Measurements from ENCODE around the gene ATP6V1C2. TPM values are rescaled to one million over a fixed set of nuclear protein-coding genes. Genes with fewer than 3 reads are reported as not detected.

The ATP6V1C2 gene
- total RNA-seq, 1 donor from 2014 or later: not detected

DNA sequence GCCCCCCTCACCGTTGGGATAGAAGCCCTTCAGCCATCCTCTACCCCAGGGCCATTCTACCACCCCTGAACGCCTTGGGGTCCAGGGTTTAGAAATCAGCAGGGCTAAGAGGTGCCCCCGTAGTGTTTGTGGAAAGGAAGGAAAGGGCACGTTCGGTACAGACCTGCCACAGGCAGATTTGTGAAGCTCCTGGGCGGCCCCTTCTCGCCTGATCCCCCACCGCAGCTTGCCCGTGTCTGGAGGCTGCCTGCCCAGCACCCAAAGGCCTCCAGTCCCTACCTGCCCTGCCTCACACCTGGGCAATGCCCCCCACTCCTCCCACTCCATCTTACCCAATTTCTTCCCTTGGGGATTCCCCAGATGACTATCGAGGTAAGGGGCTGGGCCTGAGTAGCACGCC, 21.2 kb downstream of the ATP6V1C2 start:
- no peak overlapping the region for H3K4me3 ChIP-seq (ENCODE audit: low read depth, low read length)
- no peak for TF ChIP-seq CTCF (conservative IDR thresholded peaks at IDR 0.05; ENCODE audit: low read depth, low read length)
- no peak for DNase-seq (ENCODE audit: low read depth)

DNA sequence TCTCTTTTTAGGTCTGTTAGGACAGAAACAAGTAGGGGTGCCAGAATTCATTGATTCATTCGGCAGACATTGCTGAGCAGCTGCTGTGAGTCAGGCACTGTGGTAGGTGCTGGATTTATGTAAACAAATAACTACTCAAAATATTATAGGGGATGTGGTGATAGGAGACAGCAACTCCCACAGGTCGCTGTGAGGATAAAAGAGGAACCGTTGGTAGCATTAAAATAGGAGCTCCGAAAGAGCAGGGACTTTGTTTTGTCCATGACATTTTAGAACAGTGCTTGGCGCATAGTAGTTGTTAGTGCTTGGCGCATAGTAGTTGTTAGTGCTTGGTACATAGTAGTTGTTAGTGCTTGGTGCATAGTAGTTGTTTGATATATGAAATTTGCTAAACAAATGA, 29.2 kb downstream of the ATP6V1C2 start:
- no peak overlapping the region for H3K4me3 ChIP-seq (ENCODE audit: low read depth, low read length)
- no peak for DNase-seq (ENCODE audit: low read depth)
- no peak for TF ChIP-seq CTCF (conservative IDR thresholded peaks at IDR 0.05; ENCODE audit: low read depth, low read length)

GRCh38 chr2:10752236-10752635, 30.8 kb downstream of the ATP6V1C2 start:
- DNase-seq (ENCODE audit: low read depth): no peak
- TF ChIP-seq CTCF (conservative IDR thresholded peaks at IDR 0.05; ENCODE audit: low read depth, low read length): no peak
- H3K4me3 ChIP-seq (ENCODE audit: low read depth, low read length): no peak overlapping the region

GRCh38 chr2:10753156-10753555, 31.7 kb downstream of the ATP6V1C2 start:
- no peak overlapping the region for H3K4me3 ChIP-seq (ENCODE audit: low read depth, low read length)
- no peak for DNase-seq (ENCODE audit: low read depth)
- no peak for TF ChIP-seq CTCF (conservative IDR thresholded peaks at IDR 0.05; ENCODE audit: low read depth, low read length)

DNA sequence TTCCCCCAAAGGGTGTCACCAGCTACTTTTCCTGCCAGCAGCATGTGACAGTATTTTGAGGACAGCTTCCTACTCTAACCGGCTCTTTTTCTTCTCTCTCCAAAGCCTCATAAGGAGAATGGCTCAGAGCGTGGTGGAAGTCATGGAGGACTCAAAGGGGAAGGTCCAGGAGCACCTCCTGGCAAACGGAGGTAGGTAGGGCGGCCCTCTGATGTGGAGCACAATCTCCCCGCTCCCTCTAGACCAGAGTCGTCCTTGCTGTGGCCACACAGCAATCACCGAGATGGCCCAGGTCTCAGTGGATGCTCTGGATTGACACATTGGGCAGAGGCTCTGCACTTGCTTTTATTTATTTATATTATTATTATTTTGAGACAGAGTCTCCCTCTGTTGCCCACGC, 32.4 kb downstream of the ATP6V1C2 start:
- no peak overlapping the region for H3K4me3 ChIP-seq (ENCODE audit: low read depth, low read length)
- TF ChIP-seq CTCF (conservative IDR thresholded peaks at IDR 0.05; ENCODE audit: low read depth, low read length): no peak
- no peak for DNase-seq (ENCODE audit: low read depth)

- DNase-seq (ENCODE audit: low read depth): no peak
- TF ChIP-seq CTCF (conservative IDR thresholded peaks at IDR 0.05; ENCODE audit: low read depth, low read length): no peak
These were observed 34.2 kb downstream of the ATP6V1C2 start for GRCh38 chr2:10755621-10756020.

DNA sequence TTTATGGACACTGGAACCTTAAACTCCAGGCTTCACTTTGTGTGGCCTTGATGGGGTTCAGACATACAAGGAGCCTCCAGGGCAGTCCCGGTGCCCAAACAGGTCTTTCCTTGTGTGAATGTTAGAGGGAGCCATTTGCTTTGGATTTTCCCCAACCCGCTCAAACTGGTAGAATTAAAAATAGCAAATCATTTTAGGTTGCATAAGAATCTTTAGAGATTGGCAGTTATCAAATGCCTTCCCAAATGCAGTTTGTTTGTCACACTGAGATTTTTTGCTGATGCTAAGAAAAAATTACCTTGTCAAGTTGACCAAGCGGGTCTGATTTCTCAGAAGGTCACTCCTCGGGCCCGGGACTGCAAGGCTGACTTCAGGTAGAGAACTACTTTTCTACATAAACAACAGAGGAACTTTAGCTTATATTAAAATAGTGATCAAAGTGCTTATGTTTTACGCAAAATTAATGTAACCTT, 36.4 kb downstream of the ATP6V1C2 start:
- DNase-seq (ENCODE audit: low read depth): no peak
- H3K4me3 ChIP-seq (ENCODE audit: low read depth, low read length): no peak overlapping the region
- no peak for TF ChIP-seq CTCF (conservative IDR thresholded peaks at IDR 0.05; ENCODE audit: low read depth, low read length)

More at GRCh38 chr2:10755621-10756020, 34.2 kb downstream of the ATP6V1C2 start:
- no peak overlapping the region for H3K4me3 ChIP-seq (ENCODE audit: low read depth, low read length)
